Endometrial microvascular endothelial cells (primary cell): Measurements from ENCODE around the gene IRAK2. TPM values are rescaled to one million over a fixed set of nuclear protein-coding genes. Genes with fewer than 3 reads are reported as not detected.
"Not testable (repeated sequence)": the region's sequence is repeated elsewhere in the genome, so short reads cannot be mapped to it uniquely, and the experiment has no call there.

Experiments used
- in situ Hi-C: cut with HindIII; loops from 2 replicates; pipeline ENCODE4 v1.10.0; 2017; ENCODE audit warnings: low sequenced_read_pairs, low pct_unique_long_range_greater_than_20kb; ENCODE audit errors: inconsistent ontology term
- total RNA-seq: library from RNA; depleted of rRNA; stranded (reverse); fragments of >200 nt; gene quantifications from one replicate; pipeline ENCODE4 v1.2.3, GENCODE V29; 2015; ENCODE audit errors: inconsistent ontology term

The IRAK2 gene
- 25.6 TPM for total RNA-seq

GRCh38 chr3:10164546-10165393, at the start of gene IRAK2:
IRAK2 (plus strand) TSS chr3:10164919; CDS start chr3:10164955, 36 bp downstream.
- in situ Hi-C loops: no loop called here

DNA sequence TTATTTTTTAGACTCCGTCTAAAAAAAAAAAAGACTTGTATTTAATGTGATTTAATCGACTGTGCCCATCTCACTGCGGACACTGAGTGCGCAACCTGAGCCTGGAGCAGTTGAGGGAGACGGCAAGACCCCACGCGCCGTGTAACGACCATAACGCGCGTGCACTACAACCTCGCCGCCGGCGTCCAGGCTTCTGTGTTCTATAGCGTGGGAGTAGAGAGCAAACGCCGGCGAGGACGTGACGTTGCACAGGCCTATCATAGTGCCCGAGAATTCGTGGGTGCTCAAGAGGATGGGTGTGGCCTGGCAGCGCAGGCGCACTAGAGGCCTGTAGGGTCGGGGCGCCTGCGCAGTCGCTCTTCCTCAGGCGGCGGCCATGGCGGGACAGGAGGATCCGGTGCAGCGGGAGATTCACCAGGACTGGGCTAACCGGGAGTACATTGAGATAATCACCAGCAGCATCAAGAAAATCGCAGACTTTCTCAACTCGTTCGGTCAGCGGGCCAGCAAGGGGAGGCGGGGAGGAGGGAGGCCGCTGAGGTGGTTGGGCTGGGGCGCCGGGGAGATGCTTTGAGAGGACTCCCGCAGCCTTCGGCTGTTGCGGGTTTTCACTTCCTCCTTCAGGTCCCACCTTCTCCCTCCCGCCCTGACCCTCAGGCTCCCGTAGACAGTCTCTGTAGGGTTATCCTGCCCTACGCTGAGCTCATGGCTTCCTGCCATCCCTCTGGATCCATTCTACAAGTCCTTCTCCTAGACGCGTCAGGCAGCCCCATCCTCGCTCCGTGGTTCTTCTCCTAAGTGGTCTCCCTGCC, 49.2 kb upstream of the IRAK2 start, which contains the start of gene BRK1:
Gene BRK1, plus strand, starts transcription at position 350 of the 812 bp plus-strand sequence. Its CDS starts 27 bp downstream, at position 377.
- in situ Hi-C loops: no loop called here

DNA sequence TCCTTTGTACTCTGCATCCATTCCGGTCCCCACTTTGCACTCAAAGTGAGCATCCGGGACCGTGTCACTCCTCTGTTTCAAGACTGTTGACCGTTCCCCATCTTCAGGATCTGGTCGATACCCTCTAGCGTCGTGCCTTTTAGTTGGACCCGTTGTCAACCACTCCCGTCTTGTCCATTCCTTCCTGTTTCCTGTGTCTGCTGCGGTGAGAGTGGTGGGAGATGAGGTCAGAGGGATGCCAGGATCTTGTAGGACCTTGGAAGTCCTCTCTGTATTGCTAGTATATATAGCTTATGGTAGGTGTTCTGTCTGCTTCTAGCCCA, 48.6 kb upstream of the IRAK2 start:
- in situ Hi-C loops: no loop called here

DNA sequence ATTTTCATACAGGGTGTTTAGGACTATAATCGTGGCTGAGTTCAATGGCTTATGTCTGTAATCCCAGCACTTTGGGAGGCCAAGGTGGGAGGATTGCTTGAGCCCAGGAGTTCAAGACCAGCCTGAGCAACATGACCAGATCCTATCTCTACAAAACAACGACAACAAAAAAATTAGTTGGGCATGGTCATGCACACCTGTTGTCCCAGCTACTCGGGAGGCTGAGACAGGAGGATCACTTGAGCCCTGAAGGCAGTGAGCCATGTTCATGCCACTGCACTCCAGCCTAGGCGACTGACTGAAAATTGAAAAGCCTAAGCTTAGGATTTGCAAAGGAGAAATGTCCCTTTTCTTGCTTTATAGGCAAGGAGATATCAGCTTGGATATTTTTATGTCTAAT, 47.8 kb upstream of the IRAK2 start:
- in situ Hi-C loops: no loop called here

GRCh38 chr3:10119376-10119775, 45.3 kb upstream of the IRAK2 start:
- in situ Hi-C loops: no loop called here

DNA sequence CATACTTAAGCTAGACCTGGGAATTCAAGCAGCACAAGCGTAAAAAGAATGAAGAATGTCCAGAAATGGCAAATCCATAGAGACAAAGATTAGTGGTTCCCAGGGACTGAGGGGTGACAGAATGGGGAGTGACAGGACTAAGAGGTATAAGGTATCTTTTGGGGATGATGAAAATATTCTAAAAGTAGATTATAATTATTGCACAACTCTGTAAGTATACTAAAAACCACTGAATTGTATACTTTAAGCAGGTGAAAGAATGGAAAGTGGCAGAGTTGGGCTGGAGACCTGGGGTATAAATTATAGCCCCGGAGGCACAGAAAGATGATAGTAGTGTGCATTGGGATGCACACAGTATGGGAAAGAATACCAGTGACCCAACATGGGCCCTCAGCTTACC, 43.7 kb upstream of the IRAK2 start:
- in situ Hi-C loops: no loop called here

DNA sequence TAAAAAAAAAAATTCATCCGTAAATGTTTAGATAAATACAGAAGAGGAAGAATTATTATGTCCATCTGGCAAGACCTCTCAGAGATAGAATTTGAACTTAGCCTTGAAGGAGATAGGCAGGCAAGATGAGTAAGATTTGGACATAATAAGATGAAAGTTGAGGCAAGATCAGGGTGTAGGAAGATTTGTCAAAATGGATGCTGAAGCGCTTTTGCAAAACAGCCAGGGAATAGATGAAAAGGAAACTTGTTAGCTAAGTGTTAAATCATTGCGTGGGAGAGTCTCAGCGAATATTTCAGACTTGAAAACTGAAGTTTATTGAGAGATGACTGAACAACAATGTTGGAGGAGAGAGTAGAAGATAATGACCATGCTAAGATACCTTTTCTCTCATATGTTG, 42.0 kb upstream of the IRAK2 start:
- in situ Hi-C loops: no loop called here

DNA sequence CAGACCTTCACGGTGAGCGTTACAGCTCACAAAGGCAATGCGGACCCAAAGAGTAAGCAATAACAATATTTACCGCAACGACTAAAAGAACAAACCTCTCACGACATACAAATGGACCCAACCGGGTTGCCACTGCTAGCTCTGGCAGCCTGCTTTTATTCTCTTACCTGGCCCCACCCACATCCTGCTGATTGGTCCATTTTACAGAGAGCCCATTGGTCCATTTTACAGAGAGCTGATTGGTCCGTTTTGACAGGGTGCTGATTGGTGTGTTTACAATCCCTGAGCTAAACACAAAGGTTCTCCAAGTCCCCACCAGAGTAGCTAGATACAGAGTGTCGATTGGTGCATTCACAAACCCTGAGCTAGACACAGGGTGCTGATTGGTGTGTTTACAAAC, 28.8 kb upstream of the IRAK2 start:
- in situ Hi-C loops: not testable (repeated sequence)

GRCh38 chr3:10136426-10137005, 28.2 kb upstream of the IRAK2 start:
- in situ Hi-C loops: no loop called here

DNA sequence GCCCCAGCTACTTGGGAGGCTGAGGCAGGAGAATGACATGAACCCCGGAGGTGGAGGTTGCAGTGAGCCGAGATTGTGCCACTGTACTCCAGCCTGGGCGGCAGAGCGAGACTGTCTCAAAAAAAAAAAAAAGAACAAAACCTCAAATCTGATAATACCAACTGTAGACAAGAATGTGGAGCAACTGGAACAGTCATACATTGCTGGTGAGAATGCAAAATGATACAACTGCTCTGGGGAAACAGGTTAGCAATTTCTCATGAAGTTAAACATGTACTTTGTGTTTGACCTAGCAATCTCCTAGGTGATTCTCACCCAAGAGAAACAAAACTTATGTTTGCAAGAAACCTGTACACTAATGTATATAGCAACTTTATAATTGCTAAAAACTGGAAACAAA, 27.5 kb upstream of the IRAK2 start:
- in situ Hi-C loops: no loop called here

- in situ Hi-C loops: no loop called here
Measured at GRCh38 chr3:10140996-10141546, 23.6 kb upstream of the IRAK2 start.

DNA sequence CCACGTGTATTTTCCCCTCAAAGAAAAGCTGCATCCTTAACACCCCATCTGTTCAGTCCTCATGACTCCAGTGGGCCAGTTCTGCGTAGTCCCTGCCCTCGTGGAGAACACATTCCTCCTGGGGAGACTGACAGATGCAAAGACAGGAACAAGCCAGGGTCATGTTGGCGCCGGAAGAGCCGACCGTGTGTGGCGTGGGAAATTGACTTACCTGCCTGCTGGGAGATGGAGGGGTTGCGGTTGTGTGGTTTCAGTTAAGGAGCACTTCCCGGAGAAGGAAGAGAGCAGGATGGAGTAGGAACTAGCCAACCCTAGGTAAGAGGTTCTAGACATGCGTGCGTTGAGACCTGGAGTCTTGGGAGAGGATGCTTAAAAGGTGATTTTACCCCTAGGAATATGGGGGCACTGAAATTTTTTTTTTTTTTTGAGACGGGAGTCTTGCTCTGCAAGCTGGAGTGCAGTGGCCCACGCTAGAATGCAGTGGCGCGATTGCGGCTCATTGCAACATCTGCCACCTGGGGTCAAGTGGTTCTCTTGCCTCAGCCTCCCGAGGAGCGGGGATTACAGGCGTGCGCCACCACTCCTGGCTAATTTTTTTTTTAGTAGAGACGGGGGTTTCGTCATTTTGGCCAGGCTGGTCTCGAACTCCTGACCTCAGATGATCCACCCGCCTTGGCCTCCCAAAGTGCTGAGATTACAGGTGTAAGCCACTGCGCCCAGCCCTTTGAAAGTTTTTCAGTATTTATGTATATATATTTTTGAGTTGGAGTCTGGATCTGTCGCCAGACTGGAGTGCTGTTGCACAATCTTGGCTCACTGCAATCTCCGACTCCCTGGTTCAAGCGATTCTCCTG, 21.8 kb upstream of the IRAK2 start:
- in situ Hi-C loops: no loop called here

DNA sequence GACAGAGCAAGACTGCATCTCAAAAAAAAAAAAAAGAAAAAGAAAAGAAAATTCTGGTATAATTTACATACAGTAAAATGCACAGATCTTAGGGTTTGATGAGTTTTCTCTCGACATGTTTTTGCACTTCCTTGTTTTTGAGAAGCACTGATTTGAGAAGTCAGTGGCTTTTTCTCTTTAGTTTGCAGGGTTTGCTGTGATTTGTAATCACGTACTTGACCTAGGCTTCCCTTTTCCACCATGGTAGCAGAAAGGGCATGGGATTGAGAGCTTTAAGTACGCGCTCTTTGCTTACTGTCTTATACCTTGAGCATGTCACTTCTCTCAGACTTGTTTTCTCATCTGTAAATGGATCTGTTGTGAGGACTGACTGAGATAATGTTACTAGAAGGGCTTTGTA, 19.0 kb upstream of the IRAK2 start:
- in situ Hi-C loops: no loop called here

DNA sequence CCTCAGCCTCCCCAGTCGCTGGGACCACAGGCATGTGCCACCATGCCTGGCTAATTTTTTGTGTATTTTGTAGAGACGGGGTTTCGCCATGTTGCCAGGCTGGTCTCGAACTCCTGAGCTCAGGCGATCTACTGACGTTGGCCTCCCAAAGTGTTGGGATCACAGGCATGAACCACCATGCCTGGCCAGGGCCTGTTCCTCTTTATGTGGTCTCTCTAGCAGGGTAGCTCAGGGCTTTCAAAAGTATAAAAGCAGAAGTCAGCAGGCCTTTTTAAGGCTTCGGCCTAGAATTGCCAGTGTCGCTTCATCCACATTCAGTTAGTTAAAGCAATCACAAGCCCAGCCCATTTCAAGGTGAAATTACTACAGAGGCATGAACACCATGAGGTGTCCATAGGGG, 15.5 kb upstream of the IRAK2 start:
- in situ Hi-C loops: no loop called here

DNA sequence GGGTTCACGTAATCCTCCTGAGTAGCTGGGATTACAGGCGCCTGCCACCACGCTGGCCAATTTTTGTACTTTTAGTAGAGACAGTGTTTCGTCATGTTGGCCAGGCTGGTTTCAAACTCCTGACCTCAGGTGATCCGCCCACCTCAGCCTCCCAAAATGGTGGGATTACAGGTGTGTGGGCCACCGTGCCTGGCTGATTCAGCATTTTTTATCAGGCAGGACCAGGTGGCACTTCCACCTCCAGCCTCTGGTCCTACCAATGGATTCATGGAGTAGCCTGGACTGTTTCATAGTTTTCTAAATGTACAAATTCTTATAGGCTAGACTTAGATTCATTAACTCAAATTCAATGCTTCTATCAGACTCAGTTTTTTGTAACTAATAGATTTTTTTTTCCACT, 13.7 kb upstream of the IRAK2 start:
- in situ Hi-C loops: no loop called here

- in situ Hi-C loops: no loop called here
Measured at GRCh38 chr3:10154335-10155122, 10.2 kb upstream of the IRAK2 start.

DNA sequence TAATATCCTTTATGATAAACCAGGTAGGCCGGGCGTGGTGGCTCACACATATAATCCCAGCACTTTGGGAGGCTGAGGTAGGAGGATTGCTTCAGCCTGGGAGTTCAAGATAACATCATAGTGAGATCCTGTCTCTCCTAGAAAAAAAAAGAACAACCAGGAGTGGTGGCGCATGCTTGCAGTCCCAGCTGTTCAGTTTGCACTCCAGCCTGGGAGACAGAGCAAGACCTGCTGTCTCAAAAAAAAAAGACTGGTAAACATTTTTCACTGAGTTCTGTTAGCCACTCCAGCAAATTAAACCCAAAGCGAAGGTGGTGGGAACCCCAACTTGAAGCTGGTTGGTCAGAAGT, 9.6 kb upstream of the IRAK2 start:
- in situ Hi-C loops: no loop called here

DNA sequence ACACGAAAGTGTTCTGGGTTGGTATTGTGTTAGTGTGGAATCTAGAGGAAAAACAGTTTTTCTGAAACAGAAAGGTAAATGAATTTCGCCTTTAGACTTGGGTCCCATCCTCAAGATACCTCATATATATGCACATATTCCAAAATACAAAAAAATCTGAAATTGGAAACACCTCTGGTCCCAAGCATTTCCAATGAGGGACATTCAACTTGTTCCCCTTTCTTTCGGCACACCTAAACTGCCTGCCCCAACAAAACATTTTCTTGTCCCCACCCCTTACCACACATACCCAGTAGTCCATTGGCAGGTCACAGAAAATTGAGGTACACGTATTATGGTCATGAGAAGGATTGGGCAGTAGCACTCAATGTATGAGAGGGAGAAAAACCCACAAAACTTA, 9.1 kb upstream of the IRAK2 start:
- in situ Hi-C loops: no loop called here
